ENCODE data around the gene DAD1. TPM values are rescaled to one million over a fixed set of nuclear protein-coding genes. Genes with fewer than 3 reads are reported as not detected.
"Not testable (repeated sequence)": the region's sequence is repeated elsewhere in the genome, so short reads cannot be mapped to it uniquely, and the experiment has no call there.

DAD1 gene
- total RNA-seq, 1 experiment from 2014 or later = 585 TPM

- DNase-seq (ENCODE audit: low spot score) = no peak
These were observed 36.8 kb downstream of the DAD1 start for GRCh38 chr14:22552001-22552826.

- no peak for DNase-seq (ENCODE audit: low spot score)
These were observed 37.4 kb downstream of the DAD1 start for GRCh38 chr14:22551605-22551997.

- DNase-seq (ENCODE audit: low spot score) = peak; percentile 32
These were observed 38.9 kb downstream of the DAD1 start for GRCh38 chr14:22549981-22550673.

- no peak for DNase-seq (ENCODE audit: low spot score)
These were observed 39.6 kb downstream of the DAD1 start for GRCh38 chr14:22549324-22549962.

- no peak for DNase-seq (ENCODE audit: low spot score)
These were observed 40.9 kb downstream of the DAD1 start for GRCh38 chr14:22547948-22548750.

- DNase-seq (ENCODE audit: low spot score) = peak; percentile 29
These were observed 41.6 kb downstream of the DAD1 start for GRCh38 chr14:22547313-22547947.

- no peak for DNase-seq (ENCODE audit: low spot score)
These were observed 42.3 kb downstream of the DAD1 start for GRCh38 chr14:22546722-22547071.

GRCh38 chr14:22545842-22546721 lies 42.9 kb downstream of the DAD1 start:
- peak; percentile 85 for DNase-seq (ENCODE audit: low spot score)

- DNase-seq (ENCODE audit: low spot score) = no peak
These were observed 44.1 kb downstream of the DAD1 start for GRCh38 chr14:22544881-22545420.

- DNase-seq (ENCODE audit: low spot score) = no peak
These were observed 44.6 kb downstream of the DAD1 start for GRCh38 chr14:22544406-22544805.

- not testable (repeated sequence) for DNase-seq (ENCODE audit: low spot score)
These were observed 45.3 kb downstream of the DAD1 start for GRCh38 chr14:22543570-22544357.

GRCh38 chr14:22542360-22542759 lies 46.7 kb downstream of the DAD1 start:
- no peak for DNase-seq (ENCODE audit: low spot score)

GRCh38 chr14:22541721-22542120 lies 47.3 kb downstream of the DAD1 start:
- no peak for DNase-seq (ENCODE audit: low spot score)

- DNase-seq (ENCODE audit: low spot score) = no peak
These were observed 48.1 kb downstream of the DAD1 start for GRCh38 chr14:22540811-22541360.

GRCh38 chr14:22540293-22540692 lies 48.7 kb downstream of the DAD1 start:
- DNase-seq (ENCODE audit: low spot score) = no peak

GRCh38 chr14:22539831-22540230 lies 49.2 kb downstream of the DAD1 start:
- DNase-seq (ENCODE audit: low spot score) = no peak

GRCh38 chr14:22538671-22539228 lies 50.3 kb downstream of the DAD1 start:
- no peak for DNase-seq (ENCODE audit: low spot score)

GRCh38 chr14:22537436-22538310 lies 51.4 kb downstream of the DAD1 start:
- no peak for DNase-seq (ENCODE audit: low spot score)
